Fibroblast of the aortic adventitia (primary cell): ENCODE results near the gene LYRM1. TPM values are rescaled to one million over a fixed set of nuclear protein-coding genes. Genes with fewer than 3 reads are reported as not detected.

Experiments used
- DNase-seq: peaks from one replicate; pipeline ENCODE4 v3.0.0-alpha.2; 2010; ENCODE audit warnings: low read depth
- H3K4me3 ChIP-seq: 2 replicates; pipeline ENCODE4 v1.5.1; 2011; ENCODE audit warnings: low read depth, mild to moderate bottlenecking, control low read depth, low read length, moderate library complexity
- total RNA-seq: library from RNA; depleted of rRNA; stranded (reverse); fragments of >200 nt; gene quantifications from 2 replicates; pipeline ENCODE4 v1.2.3, GENCODE V29; 2012; ENCODE audit warnings: low replicate concordance
- TF ChIP-seq, protein P1 (sequence below): IDR thresholded peaks from 2 replicates; pipeline ENCODE4 v1.5.1; 2011; ENCODE audit warnings: mild to moderate bottlenecking, low read length, control low read depth, inconsistent platforms; ENCODE audit not compliant: insufficient read depth

LYRM1 gene
- total RNA-seq, 1 donor, result 49.8 TPM

GRCh38 chr16:20950294-20950693 lies 49.7 kb downstream of the LYRM1 start:
- TF ChIP-seq, protein P1, sequence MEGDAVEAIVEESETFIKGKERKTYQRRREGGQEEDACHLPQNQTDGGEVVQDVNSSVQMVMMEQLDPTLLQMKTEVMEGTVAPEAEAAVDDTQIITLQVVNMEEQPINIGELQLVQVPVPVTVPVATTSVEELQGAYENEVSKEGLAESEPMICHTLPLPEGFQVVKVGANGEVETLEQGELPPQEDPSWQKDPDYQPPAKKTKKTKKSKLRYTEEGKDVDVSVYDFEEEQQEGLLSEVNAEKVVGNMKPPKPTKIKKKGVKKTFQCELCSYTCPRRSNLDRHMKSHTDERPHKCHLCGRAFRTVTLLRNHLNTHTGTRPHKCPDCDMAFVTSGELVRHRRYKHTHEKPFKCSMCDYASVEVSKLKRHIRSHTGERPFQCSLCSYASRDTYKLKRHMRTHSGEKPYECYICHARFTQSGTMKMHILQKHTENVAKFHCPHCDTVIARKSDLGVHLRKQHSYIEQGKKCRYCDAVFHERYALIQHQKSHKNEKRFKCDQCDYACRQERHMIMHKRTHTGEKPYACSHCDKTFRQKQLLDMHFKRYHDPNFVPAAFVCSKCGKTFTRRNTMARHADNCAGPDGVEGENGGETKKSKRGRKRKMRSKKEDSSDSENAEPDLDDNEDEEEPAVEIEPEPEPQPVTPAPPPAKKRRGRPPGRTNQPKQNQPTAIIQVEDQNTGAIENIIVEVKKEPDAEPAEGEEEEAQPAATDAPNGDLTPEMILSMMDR, result no peak
- DNase-seq, result no peak
- H3K4me3 ChIP-seq, result no peak overlapping the region

- TF ChIP-seq, protein P1, result no peak
- DNase-seq, result peak; percentile 17
- no peak overlapping the region for H3K4me3 ChIP-seq
These were observed 51.8 kb downstream of the LYRM1 start for GRCh38 chr16:20952139-20952920.

DNA sequence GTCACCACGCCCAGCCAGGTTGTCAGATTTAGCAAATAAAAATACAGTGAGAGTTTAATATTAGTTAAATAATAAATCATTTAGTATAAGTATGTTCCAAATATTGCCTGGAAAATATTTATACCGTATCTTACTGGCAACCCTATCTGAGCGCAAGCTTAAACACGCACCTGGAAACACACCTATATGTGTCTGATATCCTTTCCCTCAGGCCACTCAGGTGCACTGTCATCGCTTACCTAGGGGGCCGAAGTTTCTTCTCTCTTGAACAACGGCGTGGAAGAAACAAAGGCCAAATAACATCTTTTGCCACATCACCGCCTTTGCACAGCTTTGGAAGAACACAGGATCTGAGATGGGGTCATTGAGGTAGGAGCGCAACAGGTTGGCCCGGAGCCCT lies 54.0 kb downstream of the LYRM1 start:
- TF ChIP-seq, protein P1, result no peak
- DNase-seq, result no peak

GRCh38 chr16:20956319-20956718 lies 55.7 kb downstream of the LYRM1 start:
- TF ChIP-seq, protein P1, result no peak
- H3K4me3 ChIP-seq, result no peak overlapping the region
- peak; percentile 37 for DNase-seq

More for the DNA sequence above, 54.0 kb downstream of the LYRM1 start:
- H3K4me3 ChIP-seq, result no peak overlapping the region

DNA sequence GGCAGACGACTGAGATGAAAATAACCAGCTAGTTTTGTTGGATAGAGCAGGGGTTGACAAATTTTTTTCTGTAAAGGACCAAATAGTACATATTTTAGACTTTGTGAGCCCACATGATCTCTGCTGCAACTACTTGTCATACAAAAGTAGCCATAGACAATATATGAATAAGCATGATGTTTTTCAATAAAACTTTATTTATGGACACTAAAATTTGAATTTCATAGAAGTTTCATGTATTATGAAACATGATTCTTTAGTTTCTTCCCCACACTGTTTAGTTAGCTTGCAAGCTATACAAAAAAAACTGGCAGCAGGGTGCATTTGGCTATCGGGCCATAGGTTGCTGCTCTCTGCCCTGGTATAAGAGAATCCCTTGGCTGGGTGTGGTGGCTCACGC lies 56.6 kb downstream of the LYRM1 start:
- DNase-seq, result no peak
- TF ChIP-seq, protein P1, result no peak
- H3K4me3 ChIP-seq, result no peak overlapping the region

DNA sequence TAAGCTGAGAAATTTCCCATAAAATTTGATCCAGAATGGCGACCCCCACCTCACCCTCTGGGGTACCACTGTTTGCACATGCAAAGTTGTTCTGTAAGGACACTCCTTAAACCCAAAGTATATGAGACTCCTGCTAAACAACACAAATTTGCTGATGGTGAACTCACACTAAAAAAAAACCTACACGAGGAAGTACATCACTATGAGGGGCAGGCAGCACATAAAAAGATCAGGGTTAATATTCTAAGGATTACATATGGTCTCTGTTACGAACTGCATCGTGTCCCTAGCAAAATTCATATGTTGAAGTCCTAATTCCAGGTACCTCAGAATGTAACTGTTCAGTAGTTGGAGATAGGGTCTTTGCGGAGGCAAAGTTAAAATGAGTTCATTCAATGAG lies 60.3 kb downstream of the LYRM1 start:
- DNase-seq, result no peak
- TF ChIP-seq, protein P1, result no peak

More for the DNA sequence above, 60.3 kb downstream of the LYRM1 start:
- H3K4me3 ChIP-seq, result no peak overlapping the region
